GM06990 (cell line): Measurements from ENCODE around the gene FKBP9.
A peak's percentile ranks its signal among the peaks of the same experiment; 100 is the strongest.

Source experiments
- DNase-seq: peaks from one replicate; pipeline ENCODE4 v3.0.0-alpha.2; 2011; ENCODE audit not compliant: insufficient read length; ENCODE audit errors: extremely low read depth
- H3K27me3 ChIP-seq: replicated peaks from 2 replicates; pipeline ENCODE4 v1.6.0; 2011; ENCODE audit warnings: low read length; ENCODE audit not compliant: control insufficient read depth, insufficient read depth
- H3K36me3 ChIP-seq: 2 replicates; pipeline ENCODE4 v1.5.1; 2011; ENCODE audit warnings: low read length; ENCODE audit not compliant: control insufficient read depth, insufficient read depth
- H3K4me3 ChIP-seq: replicated peaks from 2 replicates; pipeline ENCODE4 v1.5.1; 2011; ENCODE audit warnings: low read depth, mild to moderate bottlenecking, control low read depth, low read length
- CTCF ChIP-seq: IDR thresholded peaks from 2 replicates; pipeline ENCODE4 v1.5.1; 2011; ENCODE audit warnings: low read length, control low read depth, mild to moderate bottlenecking, inconsistent platforms; ENCODE audit not compliant: insufficient read depth, poor library complexity, severe bottlenecking

The FKBP9 gene

GRCh38 chr7:32937344-32938174 is 19.7 kb upstream of the FKBP9 start:
- no peaks in the 10 kb centered on the region for H3K36me3 ChIP-seq
- H3K4me3 ChIP-seq: no peak overlapping the region
- TF ChIP-seq CTCF: no peak
- H3K27me3 ChIP-seq: no peaks in the 10 kb centered on the region
- DNase-seq: no peak

- DNase-seq: no peak
- no peak overlapping the region for H3K4me3 ChIP-seq
- H3K27me3 ChIP-seq: no peaks in the 10 kb centered on the region
- no peak for TF ChIP-seq CTCF
- H3K36me3 ChIP-seq: no peaks in the 10 kb centered on the region
These were observed 16.1 kb upstream of the FKBP9 start for GRCh38 chr7:32941181-32941580.

GRCh38 chr7:32941681-32942414 is 15.4 kb upstream of the FKBP9 start:
- DNase-seq: no peak
- no peak for TF ChIP-seq CTCF
- Histone ChIP-seq H3K4me3 (peak overlapping the region; percentile 71), H3K27me3 (no peaks in the 10 kb centered on the region), H3K36me3 (no peaks in the 10 kb centered on the region)

- Histone ChIP-seq H3K27me3 (no peaks in the 10 kb centered on the region), H3K36me3 (no peaks in the 10 kb centered on the region), H3K4me3 (peak overlapping the region; percentile 71)
- no peak for TF ChIP-seq CTCF
- peak; percentile 79 for DNase-seq
These were observed 14.6 kb upstream of the FKBP9 start for GRCh38 chr7:32942415-32943251.

- no peaks in the 10 kb centered on the region for H3K36me3 ChIP-seq
- DNase-seq: no peak
- no peaks in the 10 kb centered on the region for H3K27me3 ChIP-seq
- TF ChIP-seq CTCF: peak; percentile 35
- H3K4me3 ChIP-seq: peak overlapping the region; percentile 71
These were observed 13.8 kb upstream of the FKBP9 start for GRCh38 chr7:32943252-32944030.
